Measurements from ENCODE around the gene SLC25A15.

- no peak for TF ChIP-seq CTCF (IDR thresholded peaks at IDR 0.05)
- no peak for TF ChIP-seq POLR2A (IDR thresholded peaks at IDR 0.05)
Measured at GRCh38 chr13:40774672-40775071, 14.7 kb upstream of the SLC25A15 start.

Data from Peyer's patch (tissue), 4 donors.